Measurements from ENCODE around the gene LLPH.

Gene LLPH

GRCh38 chr12:66092559-66093269, 37.8 kb downstream of the LLPH start:
- no peak for DNase-seq

- no peak for DNase-seq
Observed at GRCh38 chr12:66090157-66090556, 40.4 kb downstream of the LLPH start.

GRCh38 chr12:66087365-66087943, 43.1 kb downstream of the LLPH start:
- DNase-seq, result peak in 44 of 58 donors; percentile 1 to 71 (median 10)

- DNase-seq, result no peak
Observed at GRCh38 chr12:66085998-66086397, 44.6 kb downstream of the LLPH start.

- DNase-seq, result no peak
Observed at GRCh38 chr12:66085213-66085612, 45.3 kb downstream of the LLPH start.

- DNase-seq, result no peak
Observed at GRCh38 chr12:66083766-66084165, 46.8 kb downstream of the LLPH start.

GRCh38 chr12:66082744-66083143, 47.8 kb downstream of the LLPH start:
- no peak for DNase-seq

GRCh38 chr12:66080791-66081190, 49.8 kb downstream of the LLPH start:
- no peak for DNase-seq

- no peak for DNase-seq
Observed at GRCh38 chr12:66077542-66077941, 53.0 kb downstream of the LLPH start.

GRCh38 chr12:66074561-66074960, 56.0 kb downstream of the LLPH start:
- DNase-seq, result no peak

- DNase-seq, result no peak
Observed at GRCh38 chr12:66072566-66072965, 58.0 kb downstream of the LLPH start.

- no peak for DNase-seq
Observed at GRCh38 chr12:66072135-66072534, 58.4 kb downstream of the LLPH start.

GRCh38 chr12:66071549-66071948, 59.0 kb downstream of the LLPH start:
- no peak for DNase-seq

GRCh38 chr12:66070378-66071120, 60.0 kb downstream of the LLPH start:
- DNase-seq, result no peak

- no peak for DNase-seq
Observed at GRCh38 chr12:66066929-66067523, 63.5 kb downstream of the LLPH start.

Measured in anterior cingulate cortex (tissue), 58 donors.